OCI-LY1 (cell line): ENCODE measurements around the gene ACACA.

Source experiments
- H2AFZ ChIP-seq: fragments of 200-600 bp; sonication (generic), shearing (Covaris generic); 2 replicates; pipeline ENCODE4 v1.6.0; 2014; ENCODE audit warnings: antibody characterized with exemption, mild to moderate bottlenecking, low read length
- H3F3A ChIP-seq: fragments of 200-600 bp; sonication (generic), shearing (Covaris generic); 2 replicates; pipeline ENCODE4 v1.6.0; 2014; ENCODE audit warnings: mild to moderate bottlenecking, antibody characterized with exemption, low read length, moderate library complexity; ENCODE audit not compliant: insufficient read depth
- H3K27ac ChIP-seq: fragments of 200-600 bp; sonication (generic); 2 replicates; pipeline ENCODE4 v1.5.1; 2014; ENCODE audit warnings: low read length, mixed run types, mild to moderate bottlenecking, low read depth; ENCODE audit not compliant: poor library complexity, severe bottlenecking
- H3K27me3 ChIP-seq: fragments of 200-600 bp; sonication (generic); 2 replicates; pipeline ENCODE4 v1.6.0; 2014; ENCODE audit warnings: antibody characterized with exemption, mild to moderate bottlenecking, low read length, moderate library complexity; ENCODE audit not compliant: insufficient read depth
- H3K36me3 ChIP-seq: fragments of 200-600 bp; sonication (generic); 2 replicates; pipeline ENCODE4 v1.6.1; 2014; ENCODE audit warnings: mild to moderate bottlenecking, antibody characterized with exemption, low read length, moderate library complexity, mixed read lengths; ENCODE audit not compliant: insufficient read depth
- H3K4me1 ChIP-seq: fragments of 200-600 bp; sonication (generic); 2 replicates; pipeline ENCODE4 v1.5.1; 2014; ENCODE audit warnings: mild to moderate bottlenecking, low read length, moderate library complexity; ENCODE audit not compliant: insufficient read depth, severe bottlenecking
- H3K4me2 ChIP-seq: fragments of 200-600 bp; sonication (generic), shearing (Covaris generic); 2 replicates; pipeline ENCODE4 v1.6.1; 2014; ENCODE audit warnings: low read length
- H3K4me3 ChIP-seq: fragments of 200-600 bp; sonication (generic); 2 replicates; pipeline ENCODE4 v1.5.1; 2014; ENCODE audit warnings: low read length, low read depth, mild to moderate bottlenecking, mixed read lengths; ENCODE audit not compliant: poor library complexity, severe bottlenecking
- H3K79me2 ChIP-seq: fragments of 200-600 bp; shearing (Covaris generic); 2 replicates; pipeline ENCODE4 v1.6.1; 2016; ENCODE audit warnings: mixed run types, low read length, mixed read lengths; ENCODE audit not compliant: insufficient read depth
- H3K9ac ChIP-seq: fragments of 200-600 bp; sonication (generic), shearing (Covaris generic); 2 replicates; pipeline ENCODE4 v1.6.1; 2014; ENCODE audit warnings: mild to moderate bottlenecking, low read length, mixed read lengths
- H3K9me2 ChIP-seq: fragments of 200-600 bp; sonication (generic), shearing (Covaris generic); 2 replicates; pipeline ENCODE4 v1.6.1; 2014; ENCODE audit warnings: low read depth, mild to moderate bottlenecking, low read length, mixed read lengths
- H3K9me3 ChIP-seq: fragments of 200-600 bp; shearing (Covaris generic); 2 replicates; pipeline ENCODE4 v1.6.1; 2014; ENCODE audit warnings: low read length, mixed read lengths
- H4K20me1 ChIP-seq: fragments of 200-600 bp; sonication (generic), shearing (Covaris generic); 2 replicates; pipeline ENCODE4 v1.6.0; 2016; ENCODE audit warnings: mild to moderate bottlenecking, low read length; ENCODE audit not compliant: insufficient read depth
- EZH2 ChIP-seq: fragments of 200-600 bp; sonication (generic), shearing (Covaris generic); IDR thresholded peaks from 2 replicates; pipeline ENCODE4 v1.8.0; 2017; ENCODE audit warnings: borderline replicate concordance, mixed run types, mild to moderate bottlenecking, antibody characterized with exemption, low read length, moderate library complexity, mixed read lengths
- TF ChIP-seq, protein P1 (sequence below): fragments of 200-600 bp; sonication (generic), shearing (Covaris generic); IDR thresholded peaks from 2 replicates; pipeline ENCODE4 v1.5.1; 2017; ENCODE audit warnings: mild to moderate bottlenecking, antibody characterized with exemption, low read length, moderate library complexity, mixed read lengths

ACACA gene

DNA sequence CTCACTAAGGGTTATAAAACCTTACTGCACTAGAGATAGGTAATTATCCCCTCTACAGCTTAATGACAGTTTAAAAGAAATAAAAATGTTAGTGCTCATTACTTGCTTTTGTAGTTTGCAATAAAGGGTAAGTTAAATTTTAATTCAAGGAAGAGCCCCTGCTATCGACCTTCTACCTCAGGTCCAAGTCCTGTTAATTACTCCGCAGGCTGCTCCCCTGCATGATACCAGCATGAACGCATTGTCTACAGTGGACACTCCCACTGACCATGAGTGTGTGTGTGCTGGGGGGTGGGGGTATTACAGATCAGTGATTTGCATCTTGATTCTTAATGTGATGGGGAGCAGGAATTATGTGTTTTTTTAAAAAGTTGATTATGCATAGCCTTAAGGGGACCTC lies 354.8 kb downstream of the ACACA start:
- Histone ChIP-seq H4K20me1 (no peaks in the 10 kb centered on the region), H2AFZ (no peak overlapping the region), H3K9me2 (no peaks in the 10 kb centered on the region), H3K79me2 (no peaks in the 10 kb centered on the region), H3K4me2 (no peak overlapping the region), H3K9me3 (no peaks in the 10 kb centered on the region), H3K4me3 (no peak overlapping the region), H3F3A (no peaks in the 10 kb centered on the region), H3K36me3 (peaks cover 28% of the 10 kb centered on the region), H3K27me3 (no peaks in the 10 kb centered on the region), H3K27ac (no peak overlapping the region), H3K9ac (no peak overlapping the region), H3K4me1 (no peaks in the 10 kb centered on the region)
- TF ChIP-seq, protein P1, sequence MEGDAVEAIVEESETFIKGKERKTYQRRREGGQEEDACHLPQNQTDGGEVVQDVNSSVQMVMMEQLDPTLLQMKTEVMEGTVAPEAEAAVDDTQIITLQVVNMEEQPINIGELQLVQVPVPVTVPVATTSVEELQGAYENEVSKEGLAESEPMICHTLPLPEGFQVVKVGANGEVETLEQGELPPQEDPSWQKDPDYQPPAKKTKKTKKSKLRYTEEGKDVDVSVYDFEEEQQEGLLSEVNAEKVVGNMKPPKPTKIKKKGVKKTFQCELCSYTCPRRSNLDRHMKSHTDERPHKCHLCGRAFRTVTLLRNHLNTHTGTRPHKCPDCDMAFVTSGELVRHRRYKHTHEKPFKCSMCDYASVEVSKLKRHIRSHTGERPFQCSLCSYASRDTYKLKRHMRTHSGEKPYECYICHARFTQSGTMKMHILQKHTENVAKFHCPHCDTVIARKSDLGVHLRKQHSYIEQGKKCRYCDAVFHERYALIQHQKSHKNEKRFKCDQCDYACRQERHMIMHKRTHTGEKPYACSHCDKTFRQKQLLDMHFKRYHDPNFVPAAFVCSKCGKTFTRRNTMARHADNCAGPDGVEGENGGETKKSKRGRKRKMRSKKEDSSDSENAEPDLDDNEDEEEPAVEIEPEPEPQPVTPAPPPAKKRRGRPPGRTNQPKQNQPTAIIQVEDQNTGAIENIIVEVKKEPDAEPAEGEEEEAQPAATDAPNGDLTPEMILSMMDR, result no peak
- no peak for TF ChIP-seq EZH2

DNA sequence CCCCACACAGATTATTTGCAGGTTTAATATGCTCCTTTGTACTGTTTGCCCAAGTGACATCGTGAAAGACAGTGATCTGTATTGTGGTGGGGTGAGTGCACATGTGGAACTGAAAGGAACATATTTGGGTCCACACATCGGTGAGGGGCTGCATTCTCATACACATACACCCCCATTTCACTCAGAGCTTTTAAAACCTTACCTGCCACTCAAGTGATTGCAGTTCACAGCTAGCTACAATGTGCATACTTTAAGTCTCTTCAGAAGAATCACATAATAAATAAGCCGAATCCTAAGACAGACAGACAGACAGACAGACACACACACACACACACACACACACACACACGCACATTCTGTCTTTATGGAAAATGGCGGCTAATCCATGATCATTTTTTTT lies 355.3 kb downstream of the ACACA start:
- no peaks in the 10 kb centered on the region for H3K4me1 ChIP-seq
- no peak overlapping the region for H2AFZ ChIP-seq
- no peaks in the 10 kb centered on the region for H3F3A ChIP-seq
- TF ChIP-seq, protein P1, result no peak
- TF ChIP-seq EZH2, result no peak
- no peaks in the 10 kb centered on the region for H3K79me2 ChIP-seq
- no peak overlapping the region for H3K9ac ChIP-seq
- peaks cover 23% of the 10 kb centered on the region for H3K36me3 ChIP-seq
- H3K4me3 ChIP-seq, result no peak overlapping the region
- H4K20me1 ChIP-seq, result no peaks in the 10 kb centered on the region
- H3K9me2 ChIP-seq, result no peaks in the 10 kb centered on the region
- no peaks in the 10 kb centered on the region for H3K27me3 ChIP-seq
- H3K27ac ChIP-seq, result no peak overlapping the region
- no peaks in the 10 kb centered on the region for H3K9me3 ChIP-seq
- H3K4me2 ChIP-seq, result no peak overlapping the region

DNA sequence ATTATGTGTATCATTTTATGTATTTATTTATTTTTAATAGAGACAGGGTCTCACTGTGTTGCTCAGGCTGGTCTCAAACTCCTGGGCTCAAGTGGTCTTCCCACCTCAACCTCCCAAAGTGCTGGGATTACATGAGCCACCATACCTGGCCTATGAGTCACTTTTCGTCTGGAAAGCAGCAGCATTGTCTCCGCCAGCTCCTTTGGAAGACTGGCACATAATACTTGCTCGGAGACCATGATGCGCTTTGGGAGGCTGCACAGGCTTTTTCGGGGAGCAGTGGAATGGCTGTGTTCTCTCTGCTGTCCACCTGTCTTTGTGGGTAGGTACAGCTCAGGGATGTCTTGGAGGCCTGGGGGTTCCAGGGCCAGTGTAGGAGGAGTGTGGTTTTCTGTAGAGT lies 355.7 kb downstream of the ACACA start:
- Histone ChIP-seq H3K36me3 (peaks cover 20% of the 10 kb centered on the region; the same call in 1 of the 2 replicates), H3K79me2 (no peaks in the 10 kb centered on the region), H3K27ac (no peak overlapping the region), H3K9me2 (no peaks in the 10 kb centered on the region), H3K27me3 (no peaks in the 10 kb centered on the region), H3K4me2 (no peak overlapping the region), H4K20me1 (no peaks in the 10 kb centered on the region), H3K4me1 (no peaks in the 10 kb centered on the region), H2AFZ (no peak overlapping the region), H3F3A (no peaks in the 10 kb centered on the region), H3K9me3 (no peaks in the 10 kb centered on the region), H3K4me3 (no peak overlapping the region), H3K9ac (no peak overlapping the region)
- TF ChIP-seq, protein P1, result no peak
- TF ChIP-seq EZH2, result no peak
